Endothelial cell of umbilical vein (primary cell): ENCODE data around the gene FAM171A2. TPM values are rescaled to one million over a fixed set of nuclear protein-coding genes. Genes with fewer than 3 reads are reported as not detected.

Experiments
- BruUV-seq: library from RNA; stranded (reverse); fragments of 400-500 nt; replicated peaks from 2 replicates; lab custom pipeline; 2021; lab: Mats Ljungman, UMichigan
- CTCF ChIA-PET: fragments of 300-600, 350-600 bp; sonication (Branson Sonifier 250); formaldehyde crosslinking; loops from one replicate; lab custom pipeline; 2021; ENCODE audit warnings: antibody characterized with exemption, inconsistent platforms; lab: Charles Lee
- POLR2A ChIA-PET: fragments of 300-600, 350-600 bp; sonication (Branson Sonifier 250); formaldehyde crosslinking; loops from one replicate; lab custom pipeline; 2021; ENCODE audit warnings: antibody characterized with exemption, inconsistent platforms; lab: Charles Lee
- DNase-seq: peaks from one replicate; pipeline ENCODE4 v3.0.0-alpha.2; 2011; ENCODE audit warnings: low read depth, low spot score
- FAIRE-seq: peaks from 2 replicates; lab custom pipeline; 2011; peaks lifted over from hg19 to GRCh38; lab: Jason Lieb, UNC
- H2AFZ ChIP-seq: 2 replicates; pipeline ENCODE4 v1.6.0; 2012; ENCODE audit warnings: low read depth, low read length, control low read depth, inconsistent platforms
- H3K27ac ChIP-seq: 2 replicates; pipeline ENCODE4 v1.5.1; 2011; ENCODE audit warnings: low read depth, mild to moderate bottlenecking, control low read depth, low read length, moderate library complexity; ENCODE audit not compliant: insufficient read depth
- H3K27me3 ChIP-seq, 2 experiments: 2 replicates each; pipeline versions ENCODE4 v1.6.0 to v1.6.1; 2011; ENCODE audit warnings: low read length in 2 of 2, mixed read lengths in 1 of 2; ENCODE audit not compliant: control insufficient read depth in 2 of 2, insufficient read depth in 2 of 2
- H3K36me3 ChIP-seq, 2 experiments: 2 replicates in 1 of 2; 3 replicates in 1 of 2; pipeline ENCODE4 v1.5.1; 2011; ENCODE audit warnings: low read length in 2 of 2, mild to moderate bottlenecking in 1 of 2, moderate library complexity in 1 of 2; ENCODE audit not compliant: control insufficient read depth in 2 of 2, insufficient read depth in 2 of 2; ENCODE audit errors: extremely low read depth in 1 of 2
- H3K4me1 ChIP-seq: 3 replicates; pipeline ENCODE4 v1.5.1; 2011; ENCODE audit warnings: mild to moderate bottlenecking, low read length; ENCODE audit not compliant: control insufficient read depth, insufficient read depth; ENCODE audit errors: extremely low read depth
- H3K4me2 ChIP-seq: 2 replicates; pipeline ENCODE4 v1.6.1; 2011; ENCODE audit warnings: low read length, control low read depth, mixed read lengths; ENCODE audit not compliant: insufficient read depth
- H3K4me3 ChIP-seq, 3 experiments: fragments of 200-600 bp in 1 of 3; sonication (generic), shearing (Covaris generic) in 1 of 3; replicated peaks in 1 of 3; 2 replicates each; pipeline ENCODE4 v1.5.1; 2011 to 2016; ENCODE audit warnings: control low read depth in 3 of 3, low read length in 3 of 3, mild to moderate bottlenecking in 2 of 3, inconsistent platforms in 1 of 3, low read depth in 1 of 3, moderate library complexity in 1 of 3; ENCODE audit not compliant: insufficient read depth in 1 of 3
- H3K79me2 ChIP-seq: 2 replicates; pipeline ENCODE4 v1.6.0; 2012; ENCODE audit warnings: low read length, inconsistent platforms; ENCODE audit not compliant: control insufficient read depth, insufficient read depth
- H3K9ac ChIP-seq: replicated peaks from 2 replicates; pipeline ENCODE3; 2011; ENCODE audit warnings: low read length, control low read depth; ENCODE audit not compliant: insufficient read depth; ENCODE audit errors: extremely low read depth
- H3K9me1 ChIP-seq: replicated peaks from 3 replicates; pipeline ENCODE4 v1.6.0; 2011; ENCODE audit warnings: mild to moderate bottlenecking, low read length; ENCODE audit not compliant: control insufficient read depth, insufficient read depth; ENCODE audit errors: extremely low read depth
- H3K9me3 ChIP-seq: replicated peaks from 2 replicates; pipeline ENCODE4 v1.5.1; 2012; ENCODE audit warnings: low read length, inconsistent platforms; ENCODE audit not compliant: control insufficient read depth, insufficient read depth
- H4K20me1 ChIP-seq: replicated peaks from 2 replicates; pipeline ENCODE3; 2011; ENCODE audit warnings: mild to moderate bottlenecking, low read length; ENCODE audit not compliant: control insufficient read depth, insufficient read depth; ENCODE audit errors: extremely low read depth
- CTCF ChIP-seq, 2 donors: IDR thresholded peaks; 1 replicate in 1 of 2; 2 replicates in 1 of 2; pipeline ENCODE4 v1.5.1; 2011; ENCODE audit warnings: low read length in 2 of 2, mild to moderate bottlenecking in 2 of 2, moderate library complexity in 2 of 2, control low read depth in 1 of 2, inconsistent platforms in 1 of 2, low read depth in 1 of 2; ENCODE audit not compliant: insufficient read depth in 1 of 2; ENCODE audit errors: extremely low read depth in 1 of 2
- EZH2 ChIP-seq: IDR thresholded peaks from 2 replicates; pipeline ENCODE4 v1.6.1; 2012; ENCODE audit warnings: borderline replicate concordance, low read depth, mild to moderate bottlenecking, moderate library complexity, low read length, inconsistent platforms; ENCODE audit not compliant: severe bottlenecking
- FOS ChIP-seq: IDR thresholded peaks from 2 replicates; pipeline ENCODE4 v1.6.1; 2011; ENCODE audit warnings: mild to moderate bottlenecking, low read length, moderate library complexity, borderline replicate concordance; ENCODE audit not compliant: insufficient read depth
- GATA2 ChIP-seq: IDR thresholded peaks from 2 replicates; pipeline ENCODE4 v1.7.0; 2011; ENCODE audit warnings: low read depth, mild to moderate bottlenecking, moderate library complexity, mixed read lengths, low read length; ENCODE audit not compliant: insufficient read length, insufficient read depth
- JUN ChIP-seq: IDR thresholded peaks from 2 replicates; pipeline ENCODE4 v1.6.1; 2011; ENCODE audit warnings: borderline replicate concordance, low read depth; ENCODE audit not compliant: insufficient read length, insufficient read depth
- MAX ChIP-seq: IDR thresholded peaks from 2 replicates; pipeline ENCODE4 v1.6.1; 2011; ENCODE audit not compliant: insufficient read depth, insufficient read length
- MYC ChIP-seq: IDR thresholded peaks from one replicate; pipeline ENCODE4 v1.6.1; 2011; ENCODE audit warnings: mild to moderate bottlenecking, low read depth, low read length
- POLR2A ChIP-seq: IDR thresholded peaks from 2 replicates; pipeline ENCODE4 v1.6.1; 2012; ENCODE audit warnings: low read depth, mild to moderate bottlenecking, control low read depth, low read length
- POLR2AphosphoS5 ChIP-seq: IDR thresholded peaks from 2 replicates; pipeline ENCODE4 v1.6.1; 2012; ENCODE audit warnings: low read depth, mild to moderate bottlenecking, control low read depth, low read length, moderate library complexity; ENCODE audit not compliant: insufficient read depth
- dilution Hi-C: fragments of 300-500 bp; cut with MboI; formaldehyde crosslinking; loops from one replicate; pipeline ENCODE4 v1.15.0; 2019; ENCODE audit warnings: low sequenced_read_pairs; ENCODE audit not compliant: extremely low pct_ligation_motif_present
- intact Hi-C: fragments of 100-400 bp; cut with micrococcal nuclease; formaldehyde crosslinking; loops from one replicate; pipeline ENCODE4 v1.10.0; 2022
- polyA plus RNA-seq, 4 experiments: library from polyadenylated mRNA; depleted of rRNA in 3 of 4; stranded (reverse) in 3 of 4; unstranded in 1 of 4; fragments of >200 nt; gene quantifications; 2 replicates each; pipeline versions ENCODE4 v1.2.1 to v1.2.3, GENCODE V29; 2011 to 2012; ENCODE audit warnings: missing spikeins in 1 of 4
- total RNA-seq: library from RNA; stranded (reverse); gene quantifications from 2 replicates; pipeline ENCODE4 v1.2.3, GENCODE V29; 2021

The FAM171A2 gene
- total and polyA plus RNA-seq, 2 donors (not counting 3 experiments of a cell fraction or from before 2014, with no cell fraction given): 11.3 to 13.4 TPM

- Histone ChIP-seq H3K4me1 (peaks cover 5% of the 10 kb centered on the region), H3K27me3 (peaks cover 3 to 5% of the 10 kb centered on the region in 2 experiments), H3K79me2 (no peaks in the 10 kb centered on the region), H3K9me1 (no peaks in the 10 kb centered on the region), H2AFZ (no peak overlapping the region), H4K20me1 (no peaks in the 10 kb centered on the region), H3K27ac (no peak overlapping the region), H3K4me3 (no peak overlapping the region), H3K9ac (no peak overlapping the region), H3K36me3 (no peaks in the 10 kb centered on the region), H3K4me2 (no peak overlapping the region), H3K9me3 (no peaks in the 10 kb centered on the region)
- dilution Hi-C loops (no loop called here), intact Hi-C loops (no loop called here)
- TF ChIP-seq EZH2 (no peak), MAX (no peak), POLR2AphosphoS5 (no peak), POLR2A (no peak), CTCF (IDR thresholded peaks at IDR 0.05; ENCODE audit: extremely low read depth in 1 of 2, insufficient read depth in 1 of 2, low read depth in 1 of 2, low read length in 2 of 2) (no peak), FOS (no peak), GATA2 (no peak), MYC (no peak), JUN (no peak)
- DNase-seq (no peak), FAIRE-seq (no peak)
- BruUV-seq: no TSS peak
- CTCF ChIA-PET: interaction anchor here (0.9 to 4.1 kb wide), 7 partner anchors 8 to 162 kb away, joined by 3 to 39 read pairs (median 5); partner anchors contain the start of gene GRN
- POLR2A ChIA-PET: interaction anchor here (0.9 kb wide), 1 partner anchor 9 kb away, joined by 3 read pairs; no protein-coding TSS in a partner anchor
Observed at GRCh38 chr17:44361292-44362260, 2.1 kb downstream of the FAM171A2 start.
